ENCODE measurements around the gene XXYLT1. TPM values are rescaled to one million over a fixed set of nuclear protein-coding genes. Genes with fewer than 3 reads are reported as not detected.

Gene XXYLT1
- total RNA-seq, 1 experiment from 2014 or later: 23.4 TPM

GRCh38 chr3:195096053-195096452, 174.9 kb downstream of the XXYLT1 start:
- H3K36me3 Mint-ChIP-seq: no peaks in the 10 kb centered on the region
- DNase-seq (ENCODE audit: low spot score) (no peak), ATAC-seq (no peak)
- no peak overlapping the region for H3K27ac Mint-ChIP-seq
- ChIA-PET CTCF (interaction anchor here (0.5 to 2.9 kb wide), 2 partner anchors 11 to 1058 kb away, joined by 4 to 8 read pairs; no protein-coding TSS in a partner anchor), POLR2A (no interaction called here)
- H3K27me3 Mint-ChIP-seq (ENCODE audit: low read depth): no peaks in the 10 kb centered on the region
- H3K4me3 Mint-ChIP-seq: no peak overlapping the region
- H3K4me1 Mint-ChIP-seq: peaks cover 11% of the 10 kb centered on the region
- TF ChIP-seq MAX (CRISPR knock-in tag; IDR thresholded peaks at IDR 0.05) (no peak), ZBTB21 (CRISPR knock-in tag; IDR thresholded peaks at IDR 0.05; ENCODE audit: borderline replicate concordance) (no peak), OVOL2 (CRISPR knock-in tag; IDR thresholded peaks at IDR 0.05; ENCODE audit: borderline replicate concordance) (no peak), AFF4 (CRISPR knock-in tag; IDR thresholded peaks at IDR 0.05; ENCODE audit: borderline replicate concordance) (no peak), ZNF396 (CRISPR knock-in tag; IDR thresholded peaks at IDR 0.05; ENCODE audit: borderline replicate concordance) (no peak), ERG (CRISPR knock-in tag; IDR thresholded peaks at IDR 0.05) (no peak), ZNF317 (CRISPR knock-in tag; IDR thresholded peaks at IDR 0.05; ENCODE audit: borderline replicate concordance, low read depth) (no peak), USF1 (CRISPR knock-in tag; IDR thresholded peaks at IDR 0.05) (no peak), AR (CRISPR knock-in tag; IDR thresholded peaks at IDR 0.05) (no peak), ZNF423 (CRISPR knock-in tag; IDR thresholded peaks at IDR 0.05) (no peak), USF2 (CRISPR knock-in tag; IDR thresholded peaks at IDR 0.05) (no peak), NR2C2 (CRISPR knock-in tag; IDR thresholded peaks at IDR 0.05) (no peak), PRDM15 (CRISPR knock-in tag; IDR thresholded peaks at IDR 0.05) (no peak), FOXJ3 (CRISPR knock-in tag; IDR thresholded peaks at IDR 0.05; ENCODE audit: borderline replicate concordance) (no peak), ATF1 (CRISPR knock-in tag; IDR thresholded peaks at IDR 0.05) (no peak)
- H3K9me3 Mint-ChIP-seq: no peaks in the 10 kb centered on the region

Data from WTC11 (cell line).